ENCODE data around the gene HOXA9.
A peak's percentile ranks its signal among the peaks of the same experiment; 100 is the strongest.

Gene HOXA9

DNA sequence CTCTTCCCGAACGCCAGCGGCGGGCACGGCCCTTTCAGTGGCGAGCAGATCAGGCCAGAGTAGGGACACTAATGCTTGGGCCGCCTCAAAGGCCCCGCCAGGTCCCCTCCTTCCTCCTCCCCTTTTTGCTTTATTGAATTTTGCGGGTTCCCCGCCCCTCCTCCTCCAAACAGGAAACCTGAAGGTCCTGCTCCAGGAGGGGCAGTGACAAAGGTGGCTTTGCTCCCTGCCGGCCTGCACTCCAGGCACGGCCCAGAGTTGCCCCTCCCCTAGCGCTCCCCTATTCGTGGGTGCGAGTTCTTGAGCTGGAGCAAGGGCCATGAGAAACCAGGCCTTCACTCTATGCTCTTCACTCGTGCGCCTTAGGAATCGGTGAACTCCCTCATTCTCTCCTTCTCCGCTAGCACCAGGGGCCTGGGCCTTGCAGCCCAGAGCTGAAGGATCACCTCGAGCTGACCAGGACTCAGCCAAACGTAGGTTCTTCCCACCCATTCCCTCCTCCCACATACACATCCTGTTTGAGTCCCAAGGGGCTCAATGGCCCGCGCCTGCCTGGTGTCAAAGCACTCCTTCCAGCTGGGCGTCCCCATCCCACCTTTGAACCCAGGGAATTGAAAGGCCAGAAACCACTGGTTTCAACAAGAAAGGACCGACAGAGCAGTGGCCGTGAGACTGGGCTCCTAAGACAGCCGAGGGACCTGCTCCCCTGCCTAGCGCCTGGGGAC, 17.1 kb downstream of the HOXA9 start:
- Histone ChIP-seq H3K4me1 (ENCODE audit: control insufficient read depth, insufficient read depth, low read length) (peaks cover 18% of the 10 kb centered on the region), H3K9me3 (ENCODE audit: control insufficient read depth, insufficient read depth, low read depth, low read length) (no peaks in the 10 kb centered on the region), H3K4me3 (ENCODE audit: low read depth, low read length) (peak overlapping the region; percentile 59), H3K27ac (ENCODE audit: extremely low read depth, low read depth, low read length) (peak overlapping the region; percentile 99), H3K36me3 (ENCODE audit: control insufficient read depth in 2 of 2, insufficient read depth in 1 of 2, low read length in 2 of 2) (peaks cover 0 to 53% of the 10 kb centered on the region in 2 experiments; a peak in 2 of 3 replicates)
- ChIA-PET CTCF (interaction anchor here (0.6 to 4.3 kb wide), 11 partner anchors 8 to 1255 kb away, joined by 3 to 50 read pairs (median 3); partner anchors contain the start of gene HOXA4), POLR2A (interaction anchor here (0.5 to 5.6 kb wide), 13 partner anchors 9 to 1286 kb away, joined by 3 to 42 read pairs (median 4); partner anchors contain the start of genes HOXA1, HOXA10, HOXA7 and HOXA9)
- TF ChIP-seq ZNF155 (tag by site-specific recombination; IDR thresholded peaks at IDR 0.05) (no peak), ZNF624 (tag by site-specific recombination; IDR thresholded peaks at IDR 0.05) (no peak), ZNF610 (tag by site-specific recombination; IDR thresholded peaks at IDR 0.05; ENCODE audit: borderline replicate concordance) (no peak), ZNF211 (tag by site-specific recombination; IDR thresholded peaks at IDR 0.05; ENCODE audit: low read depth) (no peak), ZNF560 (tag by site-specific recombination; IDR thresholded peaks at IDR 0.05; ENCODE audit: borderline replicate concordance) (no peak), ZBTB21 (tag by site-specific recombination; IDR thresholded peaks at IDR 0.05) (no peak), ZNF274 (IDR thresholded peaks at IDR 0.05; ENCODE audit: low read length) (no peak), ZNF274 (tag by site-specific recombination; IDR thresholded peaks at IDR 0.05; ENCODE audit: borderline replicate concordance) (no peak), MZF1 (tag by site-specific recombination; IDR thresholded peaks at IDR 0.05; ENCODE audit: borderline replicate concordance) (no peak), ZNF280C (tag by site-specific recombination; IDR thresholded peaks at IDR 0.05) (no peak), ZNF311 (tag by site-specific recombination; IDR thresholded peaks at IDR 0.05; ENCODE audit: borderline replicate concordance) (no peak), ZBTB11 (tag by site-specific recombination; conservative IDR thresholded peaks at IDR 0.05; ENCODE audit: low read depth) (peak; percentile 32; the same call in 1 of the 2 replicates), ZNF157 (tag by site-specific recombination; IDR thresholded peaks at IDR 0.05) (no peak), WT1 (tag by site-specific recombination; IDR thresholded peaks at IDR 0.05) (peak; percentile 53), SP7 (tag by site-specific recombination; IDR thresholded peaks at IDR 0.05) (0 out of 2 replicates have a peak, but pooled peaks have one; percentile 17)
- TF ChIP-seq, protein P1, sequence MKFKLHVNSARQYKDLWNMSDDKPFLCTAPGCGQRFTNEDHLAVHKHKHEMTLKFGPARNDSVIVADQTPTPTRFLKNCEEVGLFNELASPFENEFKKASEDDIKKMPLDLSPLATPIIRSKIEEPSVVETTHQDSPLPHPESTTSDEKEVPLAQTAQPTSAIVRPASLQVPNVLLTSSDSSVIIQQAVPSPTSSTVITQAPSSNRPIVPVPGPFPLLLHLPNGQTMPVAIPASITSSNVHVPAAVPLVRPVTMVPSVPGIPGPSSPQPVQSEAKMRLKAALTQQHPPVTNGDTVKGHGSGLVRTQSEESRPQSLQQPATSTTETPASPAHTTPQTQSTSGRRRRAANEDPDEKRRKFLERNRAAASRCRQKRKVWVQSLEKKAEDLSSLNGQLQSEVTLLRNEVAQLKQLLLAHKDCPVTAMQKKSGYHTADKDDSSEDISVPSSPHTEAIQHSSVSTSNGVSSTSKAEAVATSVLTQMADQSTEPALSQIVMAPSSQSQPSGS (tag by site-specific recombination; IDR thresholded peaks at IDR 0.05; ENCODE audit: low read depth), result no peak
- TF ChIP-seq, protein P2, sequence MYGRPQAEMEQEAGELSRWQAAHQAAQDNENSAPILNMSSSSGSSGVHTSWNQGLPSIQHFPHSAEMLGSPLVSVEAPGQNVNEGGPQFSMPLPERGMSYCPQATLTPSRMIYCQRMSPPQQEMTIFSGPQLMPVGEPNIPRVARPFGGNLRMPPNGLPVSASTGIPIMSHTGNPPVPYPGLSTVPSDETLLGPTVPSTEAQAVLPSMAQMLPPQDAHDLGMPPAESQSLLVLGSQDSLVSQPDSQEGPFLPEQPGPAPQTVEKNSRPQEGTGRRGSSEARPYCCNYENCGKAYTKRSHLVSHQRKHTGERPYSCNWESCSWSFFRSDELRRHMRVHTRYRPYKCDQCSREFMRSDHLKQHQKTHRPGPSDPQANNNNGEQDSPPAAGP (tag by site-specific recombination; IDR thresholded peaks at IDR 0.05), result no peak; the same call in none of the 2 replicates
- TF ChIP-seq, protein P3, sequence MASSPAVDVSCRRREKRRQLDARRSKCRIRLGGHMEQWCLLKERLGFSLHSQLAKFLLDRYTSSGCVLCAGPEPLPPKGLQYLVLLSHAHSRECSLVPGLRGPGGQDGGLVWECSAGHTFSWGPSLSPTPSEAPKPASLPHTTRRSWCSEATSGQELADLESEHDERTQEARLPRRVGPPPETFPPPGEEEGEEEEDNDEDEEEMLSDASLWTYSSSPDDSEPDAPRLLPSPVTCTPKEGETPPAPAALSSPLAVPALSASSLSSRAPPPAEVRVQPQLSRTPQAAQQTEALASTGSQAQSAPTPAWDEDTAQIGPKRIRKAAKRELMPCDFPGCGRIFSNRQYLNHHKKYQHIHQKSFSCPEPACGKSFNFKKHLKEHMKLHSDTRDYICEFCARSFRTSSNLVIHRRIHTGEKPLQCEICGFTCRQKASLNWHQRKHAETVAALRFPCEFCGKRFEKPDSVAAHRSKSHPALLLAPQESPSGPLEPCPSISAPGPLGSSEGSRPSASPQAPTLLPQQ (tag by site-specific recombination; IDR thresholded peaks at IDR 0.05), result no peak; the same call in 1 of the 2 replicates
- TF ChIP-seq, protein P4, sequence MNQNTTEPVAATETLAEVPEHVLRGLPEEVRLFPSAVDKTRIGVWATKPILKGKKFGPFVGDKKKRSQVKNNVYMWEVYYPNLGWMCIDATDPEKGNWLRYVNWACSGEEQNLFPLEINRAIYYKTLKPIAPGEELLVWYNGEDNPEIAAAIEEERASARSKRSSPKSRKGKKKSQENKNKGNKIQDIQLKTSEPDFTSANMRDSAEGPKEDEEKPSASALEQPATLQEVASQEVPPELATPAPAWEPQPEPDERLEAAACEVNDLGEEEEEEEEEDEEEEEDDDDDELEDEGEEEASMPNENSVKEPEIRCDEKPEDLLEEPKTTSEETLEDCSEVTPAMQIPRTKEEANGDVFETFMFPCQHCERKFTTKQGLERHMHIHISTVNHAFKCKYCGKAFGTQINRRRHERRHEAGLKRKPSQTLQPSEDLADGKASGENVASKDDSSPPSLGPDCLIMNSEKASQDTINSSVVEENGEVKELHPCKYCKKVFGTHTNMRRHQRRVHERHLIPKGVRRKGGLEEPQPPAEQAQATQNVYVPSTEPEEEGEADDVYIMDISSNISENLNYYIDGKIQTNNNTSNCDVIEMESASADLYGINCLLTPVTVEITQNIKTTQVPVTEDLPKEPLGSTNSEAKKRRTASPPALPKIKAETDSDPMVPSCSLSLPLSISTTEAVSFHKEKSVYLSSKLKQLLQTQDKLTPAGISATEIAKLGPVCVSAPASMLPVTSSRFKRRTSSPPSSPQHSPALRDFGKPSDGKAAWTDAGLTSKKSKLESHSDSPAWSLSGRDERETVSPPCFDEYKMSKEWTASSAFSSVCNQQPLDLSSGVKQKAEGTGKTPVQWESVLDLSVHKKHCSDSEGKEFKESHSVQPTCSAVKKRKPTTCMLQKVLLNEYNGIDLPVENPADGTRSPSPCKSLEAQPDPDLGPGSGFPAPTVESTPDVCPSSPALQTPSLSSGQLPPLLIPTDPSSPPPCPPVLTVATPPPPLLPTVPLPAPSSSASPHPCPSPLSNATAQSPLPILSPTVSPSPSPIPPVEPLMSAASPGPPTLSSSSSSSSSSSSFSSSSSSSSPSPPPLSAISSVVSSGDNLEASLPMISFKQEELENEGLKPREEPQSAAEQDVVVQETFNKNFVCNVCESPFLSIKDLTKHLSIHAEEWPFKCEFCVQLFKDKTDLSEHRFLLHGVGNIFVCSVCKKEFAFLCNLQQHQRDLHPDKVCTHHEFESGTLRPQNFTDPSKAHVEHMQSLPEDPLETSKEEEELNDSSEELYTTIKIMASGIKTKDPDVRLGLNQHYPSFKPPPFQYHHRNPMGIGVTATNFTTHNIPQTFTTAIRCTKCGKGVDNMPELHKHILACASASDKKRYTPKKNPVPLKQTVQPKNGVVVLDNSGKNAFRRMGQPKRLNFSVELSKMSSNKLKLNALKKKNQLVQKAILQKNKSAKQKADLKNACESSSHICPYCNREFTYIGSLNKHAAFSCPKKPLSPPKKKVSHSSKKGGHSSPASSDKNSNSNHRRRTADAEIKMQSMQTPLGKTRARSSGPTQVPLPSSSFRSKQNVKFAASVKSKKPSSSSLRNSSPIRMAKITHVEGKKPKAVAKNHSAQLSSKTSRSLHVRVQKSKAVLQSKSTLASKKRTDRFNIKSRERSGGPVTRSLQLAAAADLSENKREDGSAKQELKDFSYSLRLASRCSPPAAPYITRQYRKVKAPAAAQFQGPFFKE (tag by site-specific recombination; IDR thresholded peaks at IDR 0.05; ENCODE audit: borderline replicate concordance), result no peak
